Heart left ventricle (tissue), 13 donors: ENCODE results near the gene TPST2.

ENCODE experiments used
- POLR2A ChIP-seq, 2 donors: fragments of 450-650 bp; IDR thresholded peaks; one replicate each; pipeline ENCODE4 v1.6.1; 2017; ENCODE audit warnings: antibody characterized with exemption in 2 of 2, mild to moderate bottlenecking in 2 of 2, moderate library complexity in 2 of 2
- TF ChIP-seq, protein P1 (sequence below), 12 donors: fragments of 200-600 bp; sonication (generic) in 4 of 12; IDR thresholded peaks; one replicate each; pipeline versions ENCODE4 v1.5.0 to v1.8.0; 2018 to 2022; ENCODE audit warnings: antibody characterized with exemption in 12 of 12, mild to moderate bottlenecking in 5 of 12
- donor health status: ischemic (EF 13 %, LVEDD 7.1; RV severe dilation, severe dysfunction).
- donor health status: DM: no; HTN: yes; CAD: no.
- donor health status: DM: no; HTN: no; CAD: no.
- donor health status: ischemic (EF 25% LVEDD 6.9; RV normal size, moderate dysfunction).
- donor health status: ischemic (EF 25% LVEDD 5.7; RV mildly dilated, moderate dysfunction).
- donor health status: ischemic (EF 35%, LVEDD 5.7; RV mildly dilated, moderate dysfunction).
- donor health status: nonischemic (EF 11% LVEDD 7.7; RV severe dilation, severe dysfunction).
- donor health status: DM: yes; HTN: yes; CAD: no.
- donor health status: PGD.
- donor health status: ischemic (EF 29% LVEDD 5.4; RV normal size, mild dysfunction).
- donor health status: nonischemic (EF 23%, LVEDD 6.1; RV moderate dilation, normal function).

DNA sequence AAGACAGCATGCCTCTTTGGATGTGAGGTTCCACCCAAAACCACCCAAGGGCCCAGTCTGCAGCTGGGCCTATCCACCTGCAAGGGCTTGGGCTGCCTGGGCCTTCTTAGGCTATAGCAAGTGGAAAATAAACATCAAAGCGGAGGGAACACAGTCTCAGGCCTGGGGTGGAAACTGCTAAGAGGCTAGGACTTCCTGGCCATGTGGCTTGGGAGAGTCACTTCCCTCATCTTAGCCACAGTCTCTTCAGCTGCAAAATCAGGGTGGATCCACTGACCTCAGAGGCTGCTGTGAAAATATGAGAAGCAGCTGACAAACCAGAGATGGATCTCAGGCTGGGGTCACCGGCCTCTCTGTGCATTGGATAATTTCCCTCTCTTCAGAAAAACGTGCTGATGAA lies 47.1 kb downstream of the TPST2 start:
- TF ChIP-seq, protein P1, sequence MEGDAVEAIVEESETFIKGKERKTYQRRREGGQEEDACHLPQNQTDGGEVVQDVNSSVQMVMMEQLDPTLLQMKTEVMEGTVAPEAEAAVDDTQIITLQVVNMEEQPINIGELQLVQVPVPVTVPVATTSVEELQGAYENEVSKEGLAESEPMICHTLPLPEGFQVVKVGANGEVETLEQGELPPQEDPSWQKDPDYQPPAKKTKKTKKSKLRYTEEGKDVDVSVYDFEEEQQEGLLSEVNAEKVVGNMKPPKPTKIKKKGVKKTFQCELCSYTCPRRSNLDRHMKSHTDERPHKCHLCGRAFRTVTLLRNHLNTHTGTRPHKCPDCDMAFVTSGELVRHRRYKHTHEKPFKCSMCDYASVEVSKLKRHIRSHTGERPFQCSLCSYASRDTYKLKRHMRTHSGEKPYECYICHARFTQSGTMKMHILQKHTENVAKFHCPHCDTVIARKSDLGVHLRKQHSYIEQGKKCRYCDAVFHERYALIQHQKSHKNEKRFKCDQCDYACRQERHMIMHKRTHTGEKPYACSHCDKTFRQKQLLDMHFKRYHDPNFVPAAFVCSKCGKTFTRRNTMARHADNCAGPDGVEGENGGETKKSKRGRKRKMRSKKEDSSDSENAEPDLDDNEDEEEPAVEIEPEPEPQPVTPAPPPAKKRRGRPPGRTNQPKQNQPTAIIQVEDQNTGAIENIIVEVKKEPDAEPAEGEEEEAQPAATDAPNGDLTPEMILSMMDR (IDR thresholded peaks at IDR 0.05) = no peak
- TF ChIP-seq POLR2A (IDR thresholded peaks at IDR 0.05) = no peak
